Hepatic stellate cell (primary cell): ENCODE results near the gene DDX6.
"Not testable (repeated sequence)": the region's sequence is repeated elsewhere in the genome, so short reads cannot be mapped to it uniquely, and the experiment has no call there.

ENCODE experiments used
- DNase-seq: peaks from one replicate; pipeline ENCODE4 v3.0.0; 2011; ENCODE audit warnings: low spot score

The DDX6 gene

DNA sequence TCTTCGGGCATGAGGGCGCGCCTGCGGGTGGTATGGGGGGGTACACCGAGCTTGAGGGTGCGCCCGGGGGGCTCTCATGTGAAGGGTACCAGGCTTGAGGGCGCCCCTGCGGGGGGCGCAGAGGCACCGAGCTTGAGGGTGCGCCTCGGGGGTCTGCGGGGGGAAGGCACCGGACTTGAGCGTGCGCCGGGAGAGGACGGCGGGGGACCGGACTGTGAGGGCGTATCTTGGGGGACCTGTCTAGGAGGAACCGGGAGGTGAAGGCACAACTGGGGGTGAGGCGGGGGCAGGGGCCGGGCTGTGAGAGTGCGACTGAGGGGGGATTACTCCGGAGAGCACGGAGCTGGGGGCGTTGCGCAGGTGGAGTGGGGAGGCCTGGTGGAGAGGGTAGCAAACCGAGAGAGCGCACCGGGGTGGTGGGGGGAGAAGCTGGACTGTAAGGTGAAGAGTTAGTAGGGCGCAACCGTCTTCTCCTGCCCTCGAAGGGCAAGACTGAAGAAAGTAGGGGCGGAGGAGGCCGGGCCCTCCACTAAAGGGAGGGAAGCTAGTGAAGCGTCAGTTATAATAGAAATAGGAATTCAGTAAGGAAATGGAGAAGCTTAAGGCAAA is 1.1 kb upstream of the DDX6 start:
- DNase-seq: peak; percentile 22

- peak; percentile 54 for DNase-seq
Observed at GRCh38 chr11:118790357-118791110, 430 bp downstream of the DDX6 start.

DNA sequence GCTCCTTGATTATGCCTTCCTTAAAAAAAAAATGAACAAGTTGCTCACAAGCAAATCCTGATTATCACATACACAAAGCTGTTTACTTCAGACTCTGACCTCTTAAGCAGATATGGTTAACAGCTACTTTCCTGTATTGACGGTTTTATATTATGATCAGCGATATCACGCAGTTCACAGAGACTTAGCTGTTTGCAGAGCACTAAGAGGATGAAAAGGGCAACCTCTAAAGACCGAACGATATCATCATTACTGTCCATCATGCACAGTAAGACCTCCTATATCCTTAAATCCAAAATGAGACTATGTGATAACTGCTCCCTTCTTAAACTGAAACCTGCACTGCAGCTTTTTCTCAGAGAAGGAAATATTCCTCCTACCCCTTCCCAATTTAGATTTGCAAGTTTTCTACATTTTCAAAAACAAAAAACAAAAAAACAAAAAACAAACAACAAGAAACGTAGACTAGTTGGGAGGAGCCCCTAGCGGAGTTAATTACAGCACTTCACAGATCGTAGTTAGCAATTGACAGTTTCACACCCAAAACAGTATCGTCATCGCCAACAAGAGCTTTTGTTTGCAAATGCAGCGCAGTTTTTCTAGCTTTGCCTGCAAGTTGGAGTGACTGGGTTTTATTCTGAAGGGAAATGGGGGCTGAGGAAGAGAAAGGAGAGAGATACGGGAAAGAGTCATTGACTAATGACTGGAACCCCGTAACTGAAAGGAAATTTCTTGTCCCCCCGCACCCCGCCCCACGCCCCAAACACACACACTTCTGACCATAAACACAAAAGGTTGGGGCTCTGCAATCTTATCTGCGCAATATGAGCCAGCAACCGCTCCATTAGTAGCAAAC is 1.2 kb downstream of the DDX6 start:
- peak; percentile 22 for DNase-seq

- DNase-seq: no peak
Observed at GRCh38 chr11:118786657-118787056, 4.3 kb downstream of the DDX6 start.

DNA sequence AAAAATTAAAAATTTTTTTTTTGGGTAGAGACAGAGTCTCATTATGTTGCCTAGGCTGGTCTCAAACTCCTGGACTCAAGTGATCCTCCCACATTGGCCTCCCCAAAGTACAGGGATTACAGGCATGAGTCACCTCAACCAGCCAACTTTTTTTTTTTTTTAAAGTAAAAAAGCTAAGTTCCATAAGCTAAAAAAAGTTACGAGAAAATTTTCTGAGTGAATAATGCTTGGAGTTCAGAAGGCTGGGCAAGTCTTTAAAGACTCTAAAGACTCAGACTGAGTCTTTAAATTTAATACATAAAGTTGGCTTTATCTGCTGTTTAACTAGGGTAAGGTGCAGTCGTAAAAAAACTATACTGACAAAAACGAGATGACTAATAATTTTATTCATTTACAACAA is 5.6 kb downstream of the DDX6 start:
- no peak for DNase-seq

- no peak for DNase-seq
Observed at GRCh38 chr11:118783724-118784495, 7.1 kb downstream of the DDX6 start.

DNA sequence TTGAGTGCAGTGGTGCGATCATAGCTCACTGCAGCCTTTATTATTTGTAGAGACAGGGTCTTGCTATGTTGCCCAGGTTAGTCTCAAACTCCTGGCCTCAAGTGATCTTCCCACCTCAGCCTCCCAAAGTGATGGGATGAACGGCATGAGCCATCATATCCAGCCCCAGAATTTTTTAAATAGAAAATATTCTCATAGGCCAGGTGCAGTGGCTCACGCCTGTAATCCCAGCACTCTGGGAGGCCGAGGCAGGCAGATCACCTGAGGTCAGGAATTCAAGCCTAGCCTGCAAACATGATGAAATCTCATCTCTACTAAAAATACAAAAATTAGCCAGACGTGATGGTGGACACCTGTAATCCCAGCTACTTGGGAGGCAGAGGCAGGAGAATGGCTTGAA is 7.6 kb downstream of the DDX6 start:
- not testable (repeated sequence) for DNase-seq

- no peak for DNase-seq
Observed at GRCh38 chr11:118778898-118779297, 12.1 kb downstream of the DDX6 start.

DNA sequence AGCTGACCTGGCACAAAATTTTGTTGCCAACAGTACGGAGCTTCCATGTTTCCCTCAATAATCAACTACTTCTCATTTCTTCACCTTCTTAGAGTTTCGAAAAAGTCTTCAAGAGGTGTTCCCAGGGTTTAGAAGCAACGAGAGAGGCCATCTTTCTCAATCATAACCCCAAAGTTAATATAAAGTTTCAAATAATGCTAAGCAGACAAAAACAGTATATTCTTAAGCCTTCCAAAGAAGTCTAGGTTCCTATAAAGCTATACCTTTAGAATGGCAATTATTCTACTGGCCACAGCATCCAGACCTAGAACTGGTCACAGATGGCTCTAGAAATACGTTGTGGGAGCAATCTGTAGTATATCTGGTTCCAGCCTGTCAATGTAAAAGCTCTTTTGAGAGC is 16.9 kb downstream of the DDX6 start:
- DNase-seq: no peak

GRCh38 chr11:118771547-118772288 is 19.2 kb downstream of the DDX6 start:
- DNase-seq: no peak

DNA sequence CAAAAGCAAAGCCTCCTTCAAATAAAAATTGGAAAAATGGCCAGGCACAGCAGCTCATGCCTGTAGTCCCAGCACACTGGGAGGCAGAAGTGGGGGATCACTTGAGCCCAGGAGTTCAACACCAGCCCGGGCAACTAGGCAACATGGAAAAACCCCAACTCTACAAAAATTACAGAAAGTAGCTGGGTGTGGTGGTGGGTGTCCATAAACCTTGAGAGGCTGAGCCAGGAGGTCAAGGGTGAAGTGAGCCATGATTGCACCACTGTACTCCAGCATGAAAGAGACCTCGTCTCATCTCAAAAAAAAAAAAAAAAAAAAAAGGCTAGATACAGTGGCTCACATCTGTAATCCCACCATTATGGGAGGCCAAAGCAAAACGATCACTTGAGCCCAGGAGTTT is 22.3 kb downstream of the DDX6 start:
- DNase-seq: no peak

DNA sequence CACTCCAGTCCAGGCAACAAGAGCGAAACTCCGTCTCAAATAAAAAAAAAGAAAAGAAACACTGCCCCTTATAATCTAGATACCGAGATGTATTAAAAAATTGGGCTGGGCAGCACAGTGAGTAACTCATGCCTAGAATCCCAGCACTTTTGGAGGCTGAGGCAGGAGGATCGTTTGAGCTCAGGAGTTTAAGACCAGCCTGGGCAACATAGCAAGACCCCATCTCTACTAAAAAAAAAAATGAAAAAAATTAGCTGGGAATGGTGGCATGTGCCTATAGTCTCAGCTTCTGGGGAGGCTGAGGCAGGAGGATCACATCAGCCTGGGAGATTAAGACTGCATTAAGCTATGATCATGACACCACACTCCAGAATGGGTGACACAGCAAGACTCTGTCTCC is 24.9 kb downstream of the DDX6 start:
- no peak for DNase-seq

DNA sequence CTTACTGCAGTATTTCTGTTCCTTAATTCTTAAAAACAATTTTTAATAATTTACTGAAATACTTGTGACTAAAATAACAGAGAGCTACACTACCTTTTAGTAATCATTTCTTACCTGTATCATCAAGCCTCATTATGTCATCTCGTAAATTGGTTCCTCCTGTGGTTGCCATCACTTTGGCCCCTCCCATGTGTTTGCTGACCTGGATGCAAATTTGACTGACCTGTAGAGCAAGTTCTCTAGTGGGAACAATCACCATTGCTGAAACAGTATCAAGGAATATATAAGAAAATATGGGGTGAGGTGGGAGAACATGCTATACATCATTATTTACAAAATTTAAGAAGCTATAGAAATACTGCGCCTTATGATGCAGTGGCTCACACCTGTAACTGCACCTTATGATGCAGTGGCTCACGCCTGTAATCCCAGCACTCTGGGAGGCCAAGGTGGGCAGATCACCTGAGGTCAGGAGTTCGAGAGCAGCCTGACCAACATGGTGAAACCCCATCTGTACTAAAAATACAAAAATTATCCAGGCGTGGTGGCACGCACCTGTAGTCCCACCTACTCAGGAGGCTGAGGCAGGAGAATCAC is 25.8 kb downstream of the DDX6 start:
- DNase-seq: not testable (repeated sequence)

- no peak for DNase-seq
Observed at GRCh38 chr11:118763041-118763440, 27.9 kb downstream of the DDX6 start.

- not testable (repeated sequence) for DNase-seq
Observed at GRCh38 chr11:118761981-118762380, 29.0 kb downstream of the DDX6 start.

DNA sequence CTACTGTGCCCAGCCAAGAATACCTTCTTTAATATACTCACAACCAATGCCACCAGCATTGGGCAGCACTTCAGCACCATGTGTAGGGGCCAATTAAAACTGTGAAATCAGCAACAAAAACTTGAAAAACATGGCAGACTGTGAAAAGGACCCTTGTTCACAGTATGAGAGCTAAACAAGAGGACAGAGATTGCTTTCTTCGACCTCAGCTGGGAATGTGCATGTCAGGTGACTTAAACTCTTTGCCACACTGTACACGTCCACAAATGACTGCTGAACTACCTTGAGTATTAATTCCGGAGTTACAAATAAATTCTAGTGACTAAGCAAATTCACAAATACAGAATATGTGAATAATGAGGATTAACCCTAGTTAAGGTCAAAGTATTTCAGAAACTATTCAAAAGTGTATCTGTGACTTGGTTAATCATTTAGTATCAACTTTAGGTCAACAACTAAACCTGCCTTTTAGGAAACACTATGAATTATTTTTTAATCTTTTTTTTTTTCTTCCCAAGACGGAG is 33.0 kb downstream of the DDX6 start:
- no peak for DNase-seq

GRCh38 chr11:118752654-118753053 is 38.3 kb downstream of the DDX6 start:
- no peak for DNase-seq

DNA sequence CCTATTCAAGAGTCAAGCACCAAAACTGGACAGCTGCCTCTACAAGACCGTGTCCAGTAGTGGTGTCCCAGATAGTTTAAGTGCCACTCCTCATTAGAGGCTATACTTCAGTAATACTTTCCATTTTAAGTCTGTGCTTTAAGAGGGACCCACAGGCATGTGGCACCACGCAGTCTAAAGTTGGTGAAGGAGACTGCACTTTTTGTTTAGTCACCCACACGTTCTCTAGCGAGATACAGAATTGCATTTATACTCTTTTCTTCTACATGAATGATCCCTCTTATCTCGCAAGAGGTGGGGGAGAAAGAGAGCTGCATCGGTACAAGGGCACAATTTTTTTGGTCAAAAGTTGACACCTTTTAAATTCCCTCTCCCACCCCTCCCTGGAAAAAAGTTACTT is 41.5 kb downstream of the DDX6 start:
- no peak for DNase-seq

- DNase-seq: no peak
Observed at GRCh38 chr11:118748056-118748455, 42.9 kb downstream of the DDX6 start.

GRCh38 chr11:118746988-118747585 is 43.9 kb downstream of the DDX6 start:
- DNase-seq: no peak
